Sigmoid colon (tissue), 4 donors: Measurements from ENCODE around the gene AIMP2.

Source experiments
- CTCF ChIP-seq, 4 experiments: fragments of 450-650 bp in 3 of 4; fragments of 200-600 bp in 1 of 4; IDR thresholded peaks; one replicate each; pipeline ENCODE4 v1.5.1; 2016 to 2019; ENCODE audit warnings: antibody characterized with exemption in 4 of 4, mild to moderate bottlenecking in 3 of 4, moderate library complexity in 2 of 4
- EP300 ChIP-seq, 4 donors: sonication (generic); formaldehyde crosslinking; IDR thresholded peaks; one replicate each; pipeline ENCODE4 v1.6.1; 2017; ENCODE audit warnings: antibody characterized with exemption in 4 of 4
- POLR2A ChIP-seq, 2 donors: fragments of 450-650 bp; IDR thresholded peaks; one replicate each; pipeline ENCODE4 v1.6.1; 2016; ENCODE audit warnings: antibody characterized with exemption in 2 of 2, mild to moderate bottlenecking in 2 of 2, moderate library complexity in 2 of 2

- TF ChIP-seq CTCF (IDR thresholded peaks at IDR 0.05) (no peak), POLR2A (IDR thresholded peaks at IDR 0.05) (no peak), EP300 (IDR thresholded peaks at IDR 0.05) (no peak)
Measured at GRCh38 chr7:6035165-6035564, 26.1 kb downstream of the AIMP2 start.
